Measurements from ENCODE around the gene GPC4.
"Not testable (repeated sequence)": the region's sequence is repeated elsewhere in the genome, so short reads cannot be mapped to it uniquely, and the experiment has no call there.

GPC4 gene

DNA sequence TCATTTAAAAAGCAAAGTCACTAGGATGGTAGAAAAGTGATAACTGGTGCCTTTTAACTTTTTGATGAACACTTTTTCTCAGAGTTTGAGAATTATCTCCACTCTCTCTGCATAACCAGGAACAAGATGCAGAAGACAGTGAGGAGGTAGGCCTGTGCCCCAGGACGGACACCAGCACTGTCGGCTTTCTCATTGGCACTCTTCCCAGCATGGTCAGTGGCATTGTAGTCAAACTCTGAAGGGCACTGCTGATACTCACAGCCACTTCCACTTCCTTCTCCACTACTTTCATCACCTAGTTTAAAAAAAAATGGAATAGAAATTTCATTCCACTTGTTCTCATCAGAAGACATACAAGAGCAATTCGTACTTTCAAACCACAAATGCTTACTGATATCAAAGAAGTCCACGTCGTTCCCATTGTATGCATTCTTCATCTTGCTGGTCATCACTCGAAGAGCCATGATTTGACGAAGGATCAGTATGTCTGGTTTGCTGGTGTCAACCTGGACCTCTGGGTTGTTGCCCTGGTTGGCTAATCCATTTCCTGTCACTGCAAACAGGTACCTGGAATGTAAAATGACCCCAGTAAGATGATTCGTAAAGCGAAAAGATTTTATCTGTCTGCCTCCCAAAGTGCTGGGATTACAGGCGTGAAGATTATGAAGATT, 112.4 kb downstream of the GPC4 start:
- no peak for DNase-seq

DNA sequence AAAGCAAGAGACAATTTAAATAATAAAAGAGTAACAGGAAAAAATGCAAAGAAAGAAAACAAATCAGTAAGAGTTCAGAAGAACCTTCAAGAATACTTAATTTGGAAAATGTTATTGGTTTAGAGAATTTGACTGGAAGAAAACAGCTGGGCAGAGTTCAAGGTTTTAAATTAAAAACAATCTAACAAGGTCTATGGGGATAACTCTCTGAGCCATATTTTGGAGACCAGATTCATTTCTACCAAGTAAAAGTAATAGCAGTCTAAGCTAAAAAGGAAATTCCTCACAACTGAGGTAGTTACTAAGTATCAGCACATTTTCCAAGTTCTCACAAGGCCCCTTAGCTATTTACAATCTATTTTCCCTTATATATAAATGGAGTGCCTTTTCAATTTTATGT, 114.7 kb downstream of the GPC4 start:
- no peak for DNase-seq

DNA sequence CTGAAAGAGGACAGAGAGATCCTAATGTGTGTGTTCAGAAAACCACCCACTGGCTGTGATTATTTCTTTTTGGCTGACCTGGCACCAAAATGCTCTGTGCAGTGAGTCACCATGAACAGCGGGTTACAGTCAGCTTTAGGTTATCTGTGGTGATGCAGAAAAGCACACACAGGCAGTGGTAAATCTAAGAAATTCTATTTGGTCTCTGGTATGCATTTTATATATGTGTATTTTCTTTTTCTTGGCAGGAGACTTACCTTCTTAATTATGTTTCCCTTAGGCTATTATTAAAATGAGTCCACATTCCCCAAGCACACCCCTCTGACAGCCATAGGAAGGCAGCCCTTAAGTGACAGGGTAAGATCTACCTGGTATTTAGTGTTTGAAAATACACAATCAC, 118.0 kb downstream of the GPC4 start:
- no peak for DNase-seq

DNA sequence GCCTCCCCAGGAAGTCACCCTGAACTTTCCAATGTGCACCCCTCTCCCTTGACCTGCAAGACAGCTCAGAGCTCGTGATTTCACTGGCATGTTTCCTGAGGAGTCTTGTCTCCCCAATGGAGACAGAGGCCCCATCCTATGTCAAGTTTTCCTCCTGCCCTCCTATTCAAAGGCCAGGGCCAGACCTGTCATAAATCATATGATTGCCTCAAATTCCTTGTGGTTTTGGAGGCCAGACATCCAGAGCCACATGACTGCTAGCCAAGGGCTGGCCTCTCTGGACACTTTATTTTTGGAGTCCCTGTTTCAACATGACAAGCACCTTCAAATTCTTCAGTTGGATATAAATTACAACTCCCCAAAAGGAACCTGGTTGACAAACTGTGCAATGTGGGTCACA, 121.2 kb downstream of the GPC4 start:
- no peak for DNase-seq

DNA sequence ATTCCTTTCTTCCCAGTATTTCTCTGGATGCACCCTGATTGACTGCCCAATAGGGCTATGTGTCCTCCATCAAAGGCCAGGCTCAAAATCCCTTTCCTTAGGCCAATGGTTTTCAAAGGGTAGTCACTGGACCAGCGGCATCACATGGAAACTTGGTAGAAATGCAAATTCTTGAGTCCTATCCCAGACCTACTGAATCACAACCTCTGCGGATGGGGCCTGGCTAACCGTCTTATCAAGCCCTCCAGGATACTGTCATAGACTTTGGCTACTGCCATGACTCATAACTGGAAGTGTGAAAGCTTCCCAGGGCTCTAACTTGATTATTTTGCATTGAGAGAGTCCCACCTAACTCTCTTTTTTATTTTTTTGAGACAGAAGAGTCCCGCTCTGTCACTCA, 125.2 kb downstream of the GPC4 start:
- no peak for DNase-seq

DNA sequence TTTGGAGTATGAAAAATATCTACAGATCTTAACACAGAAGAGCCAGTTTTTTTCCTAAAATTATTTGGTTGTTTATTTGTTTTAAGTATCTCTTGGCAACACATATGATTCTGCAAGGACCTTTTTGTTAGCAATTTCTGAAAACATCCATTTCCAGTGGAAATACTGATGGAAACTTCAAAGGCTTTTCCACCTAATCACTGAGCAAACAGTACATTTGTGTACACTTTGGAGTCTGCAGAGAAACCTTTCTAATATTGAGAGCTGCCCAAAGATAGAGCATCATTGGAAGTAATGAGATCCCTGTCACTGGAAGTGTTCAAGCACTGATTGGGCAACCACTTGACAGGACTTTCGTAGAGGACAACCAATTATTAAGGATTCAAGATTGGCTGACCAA, 127.4 kb downstream of the GPC4 start:
- no peak for DNase-seq

DNA sequence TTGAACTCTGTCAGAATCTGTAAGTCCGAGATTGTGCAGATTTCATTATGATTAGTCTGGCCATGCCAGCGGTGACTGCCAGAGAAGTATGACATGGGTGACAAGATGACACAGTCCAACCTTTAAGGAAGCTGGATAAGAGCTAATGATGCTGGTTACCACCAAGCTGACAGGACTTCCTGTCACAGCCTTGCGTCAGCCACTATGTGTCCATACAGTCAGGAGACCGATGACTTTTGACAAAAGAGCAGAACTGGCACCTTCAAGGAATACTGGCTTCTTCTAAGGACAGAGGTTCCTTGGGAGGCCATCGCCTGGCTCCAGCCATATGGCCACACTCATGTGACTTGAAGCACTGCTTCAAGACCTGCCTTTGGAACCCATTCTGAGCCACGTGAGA, 129.9 kb downstream of the GPC4 start:
- DNase-seq, result no peak

DNA sequence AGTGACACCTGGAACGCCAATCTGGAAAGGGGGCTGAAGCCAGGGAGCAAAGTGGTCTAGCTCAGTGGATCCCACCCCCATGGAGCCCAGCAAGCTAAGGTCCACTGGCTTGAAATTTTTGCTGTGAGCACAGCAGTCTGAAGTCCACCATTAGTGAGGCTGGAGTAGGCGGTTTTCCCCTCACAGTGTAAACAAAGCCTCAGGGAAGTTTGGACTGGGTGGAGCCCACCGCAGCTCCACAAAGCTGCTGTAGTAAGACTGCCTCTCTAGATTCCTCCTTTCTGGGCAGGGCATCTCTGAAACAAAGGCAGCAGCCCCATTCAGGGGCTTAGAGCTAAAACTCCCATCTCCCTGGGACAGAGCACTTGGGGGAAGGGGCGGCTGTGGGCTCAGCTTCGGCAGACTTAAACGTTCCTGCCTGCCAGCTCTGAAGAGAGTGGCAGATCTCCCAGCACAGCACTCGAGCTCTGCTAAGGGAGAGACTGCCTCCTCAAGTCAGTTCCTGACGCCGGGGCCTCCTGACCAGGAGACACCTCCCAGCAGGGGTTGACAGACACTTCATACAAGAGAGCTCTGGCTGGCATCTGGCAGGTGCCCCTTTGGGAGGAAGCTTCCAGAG, 136.1 kb downstream of the GPC4 start:
- DNase-seq, result not testable (repeated sequence)

DNA sequence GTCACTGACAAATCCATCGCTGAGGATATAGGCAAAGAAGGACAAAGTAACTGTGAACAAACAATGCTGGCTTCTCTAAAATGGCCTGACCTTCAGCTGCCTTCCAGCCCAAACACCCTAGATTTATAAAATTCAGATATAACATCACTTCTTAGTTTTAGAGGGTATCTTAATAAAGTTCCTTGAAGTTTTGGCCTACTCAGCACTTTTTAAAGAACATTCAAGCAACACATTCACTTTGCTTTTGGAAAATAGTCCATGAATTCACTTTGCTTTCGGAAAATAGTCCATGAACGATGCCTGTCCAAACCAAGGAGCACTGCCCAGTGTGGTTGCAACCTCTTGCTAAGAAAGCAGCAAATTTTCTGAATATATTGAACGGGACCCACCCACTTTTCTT, 142.1 kb downstream of the GPC4 start:
- DNase-seq, result no peak

DNA sequence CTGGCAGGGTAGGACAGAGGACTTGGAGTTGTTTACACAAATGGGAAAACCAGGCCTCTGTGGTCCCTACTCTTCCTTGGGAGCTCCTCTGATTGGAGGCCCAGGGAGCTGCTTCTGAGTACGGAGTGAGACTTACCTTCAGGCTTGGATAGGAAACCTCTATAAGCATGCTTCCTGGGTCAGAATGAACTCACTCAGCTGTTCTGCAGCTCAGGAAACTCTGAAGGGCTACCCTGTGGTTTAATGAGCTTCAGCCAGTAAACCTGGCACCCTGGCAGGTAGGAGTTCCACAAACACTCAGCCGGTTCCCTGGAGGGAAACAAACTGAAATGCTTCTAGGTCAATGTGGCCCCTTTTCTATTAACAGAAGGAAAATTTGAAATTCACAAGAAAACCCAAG, 146.1 kb downstream of the GPC4 start:
- no peak for DNase-seq

DNA sequence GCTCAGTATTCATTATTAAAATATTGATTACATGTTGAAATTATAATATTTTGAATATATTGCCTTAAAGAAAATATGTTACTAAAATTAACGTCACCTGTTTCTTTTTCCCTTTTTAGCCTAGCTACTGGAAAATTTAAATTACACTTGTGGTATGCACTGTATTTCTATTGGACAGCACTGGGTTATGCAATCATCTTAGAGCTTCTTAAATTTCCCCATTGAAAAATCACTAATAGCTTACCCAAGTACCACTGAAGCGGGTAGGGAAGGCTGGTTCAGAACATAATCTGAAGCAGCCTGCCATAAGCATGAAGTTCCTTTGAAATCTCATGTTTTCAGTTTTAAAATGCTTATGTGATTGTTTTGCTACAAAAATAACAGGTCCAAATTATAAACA, 147.7 kb downstream of the GPC4 start:
- no peak for DNase-seq

DNA sequence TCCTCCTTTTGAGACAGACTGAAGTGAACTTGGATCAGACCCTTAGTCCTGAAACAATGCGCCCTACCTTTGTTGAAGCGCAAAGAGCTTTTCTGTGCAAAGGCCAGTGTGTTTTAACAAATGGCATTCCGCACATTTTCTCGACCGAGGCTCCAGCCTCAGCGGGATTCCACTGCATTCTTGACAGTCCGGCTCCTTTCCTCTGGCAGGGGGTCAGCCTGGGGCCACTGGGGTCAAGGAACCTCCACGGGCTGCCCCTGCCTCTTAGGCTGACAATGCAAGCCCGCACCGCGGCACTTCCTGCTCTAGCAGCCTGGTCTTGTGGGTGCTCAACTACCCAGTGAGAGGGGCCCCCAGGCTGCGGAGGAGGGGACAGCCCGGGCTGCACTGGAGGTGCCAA, 150.0 kb downstream of the GPC4 start:
- DNase-seq, result no peak

DNA sequence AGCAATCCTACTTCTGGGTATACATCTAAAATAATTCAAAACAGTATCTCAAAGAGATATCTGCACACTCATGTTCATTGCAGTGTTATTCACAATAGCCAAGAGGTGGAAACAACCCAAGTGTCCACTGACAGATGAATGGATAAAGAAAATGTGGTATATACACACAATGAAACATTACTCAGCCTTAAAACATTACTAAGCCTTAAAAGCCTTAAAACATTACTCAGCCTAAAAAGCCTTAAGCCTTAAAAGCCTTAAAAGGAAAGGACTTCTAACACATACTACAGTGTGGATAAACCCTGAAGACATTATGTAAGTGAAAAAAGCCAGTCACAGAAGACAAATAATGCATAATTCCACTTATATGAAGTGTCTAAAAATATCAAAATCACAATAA, 156.8 kb downstream of the GPC4 start:
- no peak for DNase-seq

DNA sequence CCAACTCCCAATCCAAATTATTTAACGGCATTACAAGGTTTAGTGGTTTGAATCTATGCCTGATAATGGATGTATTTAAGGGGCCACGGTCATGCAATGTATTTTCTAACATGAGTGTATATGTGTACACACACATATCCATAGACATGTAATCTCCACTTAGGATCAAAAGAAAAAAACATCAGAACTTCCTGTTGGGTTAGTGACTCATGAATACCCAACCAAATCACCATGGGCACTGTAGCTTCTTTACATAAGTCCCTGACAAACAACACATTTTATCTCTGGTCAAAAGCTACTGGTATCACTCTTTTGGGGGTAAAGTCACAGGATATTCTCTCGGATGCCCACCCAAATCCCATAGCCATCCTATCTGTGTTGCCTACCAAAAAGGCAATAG, 160.6 kb downstream of the GPC4 start:
- no peak for DNase-seq

DNA sequence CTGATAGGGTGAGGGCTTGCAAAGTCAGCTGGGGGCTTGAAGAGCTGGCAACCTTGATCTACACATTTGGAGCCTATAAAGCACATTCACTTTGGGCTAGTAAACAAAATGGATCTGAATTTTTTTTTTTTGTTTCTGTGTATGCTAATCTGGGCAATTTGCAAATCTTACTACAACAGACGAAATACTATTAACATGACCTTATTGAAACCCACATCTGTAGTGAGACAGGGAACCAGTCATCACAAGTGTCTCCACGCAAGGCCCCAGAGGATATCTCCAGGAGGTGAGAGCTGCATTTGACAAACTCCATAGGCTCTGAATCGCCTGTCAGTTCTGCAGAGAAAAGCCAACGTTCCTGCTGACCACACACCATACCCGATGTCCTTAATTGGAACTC, 164.1 kb downstream of the GPC4 start:
- DNase-seq, result no peak

DNA sequence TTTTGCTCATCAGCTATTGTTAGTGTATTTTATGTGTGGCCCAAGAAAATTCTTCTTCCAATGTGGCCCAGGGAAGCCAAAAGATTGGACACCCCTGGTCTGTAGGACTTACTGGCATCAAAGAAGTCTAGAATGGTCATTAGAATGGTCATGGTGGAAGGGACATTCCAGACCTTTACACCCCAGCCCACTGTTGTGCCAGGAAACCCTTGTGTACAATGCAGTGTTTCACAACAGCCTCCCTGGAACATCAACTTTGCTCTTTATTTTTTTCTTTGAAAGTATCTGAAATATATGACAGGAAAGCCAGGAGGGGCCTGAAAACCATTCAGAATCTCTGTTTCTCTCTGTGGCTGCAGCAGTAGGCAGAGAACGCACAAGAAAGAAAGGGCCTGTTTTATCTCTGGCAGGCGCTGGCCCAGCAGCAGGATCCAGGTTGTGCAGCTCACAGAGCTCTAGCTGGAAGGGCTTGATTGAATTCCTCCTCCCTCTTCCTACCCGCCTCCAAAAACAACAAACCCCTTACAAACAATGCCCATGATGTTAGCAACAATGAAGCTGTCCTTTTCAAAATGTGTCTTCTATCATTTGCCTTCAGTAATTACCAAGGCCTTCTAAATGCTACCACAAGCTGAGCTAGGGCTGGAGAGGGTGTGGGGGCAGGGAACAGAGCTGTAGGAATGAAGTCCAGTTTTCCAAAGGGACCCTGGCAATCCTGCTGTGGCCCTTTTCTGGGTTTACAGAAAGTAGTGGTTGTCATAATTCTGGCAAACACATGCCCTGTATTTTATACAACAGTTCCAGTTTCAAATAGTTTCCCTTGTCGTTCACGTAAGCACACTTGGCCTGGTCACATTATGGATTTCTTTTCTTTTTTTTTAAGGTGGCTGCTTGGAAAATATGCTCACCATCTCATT, 164.8 kb downstream of the GPC4 start:
- DNase-seq, result no peak

Data from NCI-H524 treated with DMSO at 0.1 percent for 48 hours (cell line).